Type B pancreatic cell (in vitro differentiated cells): Measurements from ENCODE around the gene PDCD10. TPM values are rescaled to one million over a fixed set of nuclear protein-coding genes. Genes with fewer than 3 reads are reported as not detected.

Experiments
- DNase-seq: peaks from one replicate; pipeline ENCODE4 v3.0.0; 2021; ENCODE audit warnings: mixed read lengths; ENCODE audit not compliant: unreplicated experiment; ENCODE audit errors: extremely low spot score
- H3K27ac Mint-ChIP-seq: 2 replicates; pipeline ENCODE4 v1.8.0; 2021; ENCODE audit warnings: mild to moderate bottlenecking, mixed read lengths
- H3K27me3 Mint-ChIP-seq: 2 replicates; pipeline ENCODE4 v1.8.0; 2021; ENCODE audit warnings: mixed read lengths
- H3K36me3 Mint-ChIP-seq: 2 replicates; pipeline ENCODE4 v1.8.0; 2021; ENCODE audit warnings: mixed read lengths
- H3K4me1 Mint-ChIP-seq: one replicate; pipeline ENCODE4 v1.8.0; 2021; ENCODE audit warnings: mixed read lengths; ENCODE audit not compliant: unreplicated experiment
- H3K4me3 Mint-ChIP-seq: 2 replicates; pipeline ENCODE4 v1.8.0; 2021; ENCODE audit warnings: mild to moderate bottlenecking, mixed read lengths
- H3K9me3 Mint-ChIP-seq: 2 replicates; pipeline ENCODE4 v1.8.0; 2021; ENCODE audit warnings: mixed read lengths
- total RNA-seq: library from RNA; stranded (reverse); gene quantifications from 2 replicates; pipeline ENCODE4 v1.2.1, GENCODE V29; 2021; ENCODE audit warnings: low replicate concordance
- TF ChIP-seq, protein P1 (sequence below): fragments of 200-600 bp; sonication (generic); conservative IDR thresholded peaks from 2 replicates; pipeline ENCODE4 v1.5.0; 2021; ENCODE audit warnings: antibody characterized with exemption, mild to moderate bottlenecking

The PDCD10 gene
- total RNA-seq, 1 donor from 2014 or later: 43.3 TPM

DNA sequence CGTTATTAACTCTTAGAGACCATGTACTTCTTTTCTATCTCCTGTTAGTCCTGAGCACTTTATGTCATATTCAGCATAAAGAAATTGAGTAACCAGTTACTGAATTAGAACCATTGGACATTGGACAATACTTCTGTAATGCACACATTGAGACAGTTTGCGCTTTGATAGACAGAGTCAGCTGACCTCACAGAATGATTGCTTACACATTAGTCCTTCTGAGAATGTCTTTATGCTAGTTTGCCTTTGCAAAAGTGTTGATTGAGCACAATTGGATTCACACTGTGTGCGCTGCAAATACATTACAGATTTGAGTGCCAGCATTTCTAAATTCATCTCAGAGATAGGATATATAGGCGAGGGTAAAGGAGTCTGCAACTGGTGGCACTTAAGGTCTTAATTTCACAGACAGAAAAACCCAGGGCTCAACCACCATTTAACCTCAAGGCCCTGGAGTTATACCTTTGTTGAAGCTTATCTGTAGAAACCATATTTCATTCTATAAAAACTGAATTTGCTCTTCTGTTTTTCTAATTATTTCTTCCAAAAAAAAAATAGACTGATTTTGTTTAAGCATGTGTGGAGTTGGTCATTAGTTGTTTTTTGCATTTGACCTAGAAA lies 4.6 kb upstream of the PDCD10 start:
- H3K4me3 Mint-ChIP-seq: peak overlapping the region; percentile 15
- no peak for DNase-seq
- H3K9me3 Mint-ChIP-seq: no peaks in the 10 kb centered on the region
- H3K27me3 Mint-ChIP-seq: peaks cover 16% of the 10 kb centered on the region
- H3K27ac Mint-ChIP-seq: no peak overlapping the region
- no peaks in the 10 kb centered on the region for H3K4me1 Mint-ChIP-seq
- H3K36me3 Mint-ChIP-seq: no peaks in the 10 kb centered on the region
- TF ChIP-seq, protein P1, sequence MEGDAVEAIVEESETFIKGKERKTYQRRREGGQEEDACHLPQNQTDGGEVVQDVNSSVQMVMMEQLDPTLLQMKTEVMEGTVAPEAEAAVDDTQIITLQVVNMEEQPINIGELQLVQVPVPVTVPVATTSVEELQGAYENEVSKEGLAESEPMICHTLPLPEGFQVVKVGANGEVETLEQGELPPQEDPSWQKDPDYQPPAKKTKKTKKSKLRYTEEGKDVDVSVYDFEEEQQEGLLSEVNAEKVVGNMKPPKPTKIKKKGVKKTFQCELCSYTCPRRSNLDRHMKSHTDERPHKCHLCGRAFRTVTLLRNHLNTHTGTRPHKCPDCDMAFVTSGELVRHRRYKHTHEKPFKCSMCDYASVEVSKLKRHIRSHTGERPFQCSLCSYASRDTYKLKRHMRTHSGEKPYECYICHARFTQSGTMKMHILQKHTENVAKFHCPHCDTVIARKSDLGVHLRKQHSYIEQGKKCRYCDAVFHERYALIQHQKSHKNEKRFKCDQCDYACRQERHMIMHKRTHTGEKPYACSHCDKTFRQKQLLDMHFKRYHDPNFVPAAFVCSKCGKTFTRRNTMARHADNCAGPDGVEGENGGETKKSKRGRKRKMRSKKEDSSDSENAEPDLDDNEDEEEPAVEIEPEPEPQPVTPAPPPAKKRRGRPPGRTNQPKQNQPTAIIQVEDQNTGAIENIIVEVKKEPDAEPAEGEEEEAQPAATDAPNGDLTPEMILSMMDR: no peak

DNA sequence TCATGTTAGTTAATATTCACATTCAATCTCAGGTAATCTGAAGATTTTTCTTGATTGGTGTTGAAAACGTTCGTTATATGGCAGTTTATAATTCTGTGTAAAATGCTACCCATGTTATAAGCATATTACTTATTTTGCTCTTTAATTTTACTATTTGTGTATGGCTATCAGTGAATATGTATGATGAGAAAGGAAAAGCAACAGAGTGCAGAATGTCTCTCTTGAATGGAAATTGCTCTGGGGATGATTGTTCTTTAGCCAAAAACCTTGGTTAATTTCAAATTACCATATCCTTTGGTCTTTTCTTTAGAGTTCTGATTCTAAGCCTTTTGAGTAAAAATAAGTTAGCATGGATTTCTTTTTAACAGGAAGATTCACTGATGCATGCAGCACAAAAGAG lies 3.3 kb upstream of the PDCD10 start:
- TF ChIP-seq, protein P1: no peak
- Mint-ChIP-seq H3K4me1 (no peaks in the 10 kb centered on the region), H3K4me3 (peak overlapping the region; percentile 37), H3K9me3 (no peaks in the 10 kb centered on the region), H3K27ac (no peak overlapping the region), H3K36me3 (no peaks in the 10 kb centered on the region), H3K27me3 (peaks cover 16% of the 10 kb centered on the region)
- no peak for DNase-seq

DNA sequence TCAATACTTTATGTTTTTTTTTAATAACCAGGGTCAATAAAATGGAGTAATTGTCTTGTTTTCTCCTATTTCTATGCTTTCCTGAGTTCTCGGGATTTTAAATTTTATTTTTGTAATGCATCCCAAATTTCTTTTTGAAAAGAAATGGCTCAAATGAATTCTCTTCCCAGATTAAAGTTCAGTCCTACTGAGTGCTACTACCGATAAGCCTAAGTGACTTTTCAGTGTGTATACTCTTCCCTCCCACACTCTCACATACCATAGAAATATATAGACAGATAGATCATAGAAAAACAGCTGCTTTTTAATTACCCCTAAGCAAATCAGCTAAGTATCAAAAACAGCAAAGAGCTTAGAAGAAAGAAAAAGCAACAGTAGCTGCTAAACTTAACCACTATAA lies 2.3 kb upstream of the PDCD10 start:
- H3K4me3 Mint-ChIP-seq: peak overlapping the region; percentile 44
- H3K27me3 Mint-ChIP-seq: peaks cover 16% of the 10 kb centered on the region

DNA sequence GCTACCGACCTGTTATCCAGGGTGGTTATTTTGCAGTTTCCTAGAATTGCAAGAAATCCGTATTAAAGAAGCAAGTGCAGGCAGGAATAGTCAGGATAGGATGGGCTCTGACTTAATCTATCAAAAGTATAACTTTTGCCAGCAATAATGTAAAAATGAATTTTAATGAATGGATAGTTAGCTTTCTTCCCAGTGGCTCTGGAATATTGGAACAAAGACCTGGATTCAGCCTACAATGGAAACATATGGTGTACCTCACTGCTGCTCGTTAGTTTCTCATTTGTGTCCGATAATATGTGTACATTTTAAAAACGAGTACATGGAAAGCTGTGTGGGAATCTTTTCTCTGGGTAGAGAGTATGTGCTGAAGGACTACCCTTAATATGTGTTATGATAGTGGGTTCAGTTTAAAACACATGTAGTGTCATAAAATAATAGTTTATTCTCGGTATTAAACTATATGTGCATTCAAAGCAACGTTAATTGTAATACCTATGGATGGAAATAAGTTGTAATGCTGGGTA lies 1.6 kb upstream of the PDCD10 start:
- Mint-ChIP-seq H3K4me3 (no peak overlapping the region), H3K36me3 (no peaks in the 10 kb centered on the region), H3K4me1 (peaks cover 16% of the 10 kb centered on the region), H3K27me3 (peaks cover 16% of the 10 kb centered on the region), H3K9me3 (no peaks in the 10 kb centered on the region), H3K27ac (no peak overlapping the region)
- TF ChIP-seq, protein P1: no peak
- no peak for DNase-seq

More for the DNA sequence above, 2.3 kb upstream of the PDCD10 start:
- Mint-ChIP-seq H3K36me3 (no peaks in the 10 kb centered on the region), H3K9me3 (no peaks in the 10 kb centered on the region), H3K27ac (no peak overlapping the region), H3K4me1 (peaks cover 9% of the 10 kb centered on the region)
- TF ChIP-seq, protein P1: no peak
- DNase-seq: no peak

DNA sequence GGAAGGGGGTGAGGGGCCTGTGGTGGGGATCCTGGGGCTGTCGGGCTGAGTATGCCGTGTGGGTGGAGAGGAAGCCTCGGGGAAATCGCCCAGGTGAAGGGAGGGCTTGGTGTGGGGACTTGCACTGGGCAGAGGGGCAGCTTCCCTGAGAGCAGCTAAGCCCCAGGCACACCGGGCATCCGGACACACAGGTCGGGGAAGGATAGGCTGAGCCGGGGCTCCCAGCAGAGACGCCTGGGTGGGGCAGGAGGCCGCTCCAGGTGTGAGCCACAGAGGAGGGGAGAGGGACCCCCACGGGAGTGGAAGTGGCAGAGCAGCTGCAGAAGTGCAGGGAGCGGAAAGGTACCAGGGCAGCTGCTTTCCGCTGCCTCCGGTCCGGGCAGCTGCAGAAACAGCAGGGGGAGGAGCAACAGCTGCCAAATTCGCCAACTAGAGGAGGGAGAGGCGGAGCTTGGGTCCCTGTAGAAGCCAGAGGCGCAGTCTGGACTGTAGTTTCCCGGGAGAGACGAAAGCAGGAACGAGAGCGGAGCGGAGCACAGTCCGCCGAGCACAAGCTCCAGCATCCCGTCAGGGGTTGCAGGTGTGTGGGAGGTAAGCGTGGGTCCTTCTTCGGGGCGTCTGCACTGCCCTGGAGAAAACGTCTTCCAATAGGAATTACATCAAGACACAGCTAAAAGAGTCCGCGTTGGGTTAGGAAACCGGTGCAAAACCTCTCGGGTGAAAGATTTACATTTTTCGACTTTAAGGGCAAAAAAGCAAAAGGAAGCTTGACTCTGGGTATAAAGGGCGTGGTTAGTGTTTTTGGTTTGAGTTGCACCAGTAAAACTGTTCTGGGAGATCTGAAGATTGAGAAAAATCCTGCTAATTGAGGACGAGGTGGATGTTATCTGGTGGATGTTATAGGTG lies 794 bp upstream of the PDCD10 start, which contains the start of gene SERPINI1:
Gene SERPINI1, plus strand, starts transcription at position 489 of the 906 bp plus-strand sequence. CDS start 53,408 bp downstream, outside the sequence.
- peaks cover 16% of the 10 kb centered on the region for H3K27me3 Mint-ChIP-seq
- H3K4me3 Mint-ChIP-seq: no peak within 1 kb of the TSS
- peaks cover 16% of the 10 kb centered on the region for H3K4me1 Mint-ChIP-seq
- peak; percentile 83 for DNase-seq
- no peaks in the 10 kb centered on the region for H3K36me3 Mint-ChIP-seq
- no peak within 1 kb of the TSS for H3K27ac Mint-ChIP-seq
- H3K9me3 Mint-ChIP-seq: no peaks in the 10 kb centered on the region
- TF ChIP-seq, protein P1: no peak
